Omental fat pad (tissue), 4 donors: ENCODE data around the gene CEP192. TPM values are rescaled to one million over a fixed set of nuclear protein-coding genes. Genes with fewer than 3 reads are reported as not detected.

ENCODE experiments used
- ATAC-seq: fragments of 150-250 bp; one replicate; pipeline ENCODE4 v1.9.1; 2016; ENCODE audit warnings: mild to moderate bottlenecking, moderate library complexity; ENCODE audit not compliant: low FRiP score
- DNase-seq: peaks from one replicate; pipeline ENCODE4 v3.0.0-alpha.2; 2019; ENCODE audit warnings: low spot score
- CTCF ChIP-seq, 3 donors: fragments of 450-650 bp; IDR thresholded peaks; one replicate each; pipeline ENCODE4 v1.5.1; 2016 to 2017; ENCODE audit warnings: antibody characterized with exemption in 3 of 3, mild to moderate bottlenecking in 3 of 3, moderate library complexity in 2 of 3
- total RNA-seq, 4 donors: library from RNA; depleted of rRNA; stranded (reverse); fragments of >200 nt; gene quantifications; one replicate each; pipeline ENCODE4 v1.1.0, GENCODE V29; 2016

Gene CEP192
- total RNA-seq, 4 donors from 2014 or later: 13.3 to 29.6 (median 15.6) TPM

GRCh38 chr18:13165636-13166423, 174.7 kb downstream of the CEP192 start:
- TF ChIP-seq CTCF (IDR thresholded peaks at IDR 0.05): no peak
- DNase-seq (no peak), ATAC-seq (no peak)

DNA sequence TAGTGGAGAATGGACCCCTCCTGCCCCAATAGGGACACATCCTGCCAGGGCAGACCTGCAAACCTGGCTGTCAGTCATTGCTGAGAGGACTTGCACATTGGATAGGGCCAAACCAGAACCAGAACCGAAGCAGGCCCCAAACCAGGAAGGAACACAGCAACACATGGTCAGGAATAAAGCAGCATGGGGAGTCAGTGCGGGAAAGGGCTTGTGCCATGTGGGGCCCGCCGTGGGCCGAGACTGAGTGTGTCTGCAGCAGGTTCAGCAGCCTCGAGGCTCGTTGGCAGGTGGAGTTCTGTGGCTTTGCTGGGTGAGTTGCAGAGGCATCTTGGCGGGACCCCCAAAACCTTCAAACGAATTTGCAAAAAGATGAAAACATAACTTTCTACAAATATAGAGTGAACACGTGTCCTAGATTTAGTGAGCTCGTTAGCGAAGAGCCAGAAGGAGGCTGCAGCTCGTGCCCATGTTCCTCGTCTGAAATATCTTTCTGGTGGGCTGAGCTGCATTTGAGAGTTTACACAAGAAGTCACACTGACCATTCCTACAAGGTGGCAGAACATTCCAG, 182.5 kb downstream of the CEP192 start:
- ATAC-seq (no peak), DNase-seq (no peak)
- no peak for TF ChIP-seq CTCF (IDR thresholded peaks at IDR 0.05)

Other genes with a start within 250 kb of the CEP192 start
- 10 to 100 TPM; 27.2 to 97.9 (median 39.9) TPM for gene PTPN2, start 107.1 kb upstream of the CEP192 start, total RNA-seq
- gene SEH1L, start 43.4 kb upstream of the CEP192 start, total RNA-seq: 100 to 1,000 TPM in 1 of 4 donors, 10 to 100 TPM in 3; 28.4 to 102 (median 48.6) TPM
- 10 to 100 TPM; 23.9 to 38.3 (median 27.0) TPM for gene LDLRAD4, start 227.4 kb downstream of the CEP192 start, total RNA-seq